Right atrium auricular region (tissue), 2 donors: ENCODE measurements around the gene DENND4C. TPM values are rescaled to one million over a fixed set of nuclear protein-coding genes. Genes with fewer than 3 reads are reported as not detected.

ENCODE experiments used
- DNase-seq: peaks from one replicate; pipeline ENCODE4 v3.0.0-alpha.2; 2019; ENCODE audit warnings: low spot score
- H3K27ac ChIP-seq, 2 donors: fragments of 200-600 bp; sonication (generic); 1 replicate in 1 of 2; 2 replicates in 1 of 2; pipeline ENCODE4 v1.5.1; 2016 to 2019
- H3K27me3 ChIP-seq, 2 donors: fragments of 200-600 bp; sonication (generic); one replicate each; pipeline versions ENCODE4 v1.5.1 to v1.6.0; 2017 to 2019
- H3K36me3 ChIP-seq: fragments of 200-600 bp; sonication (generic); one replicate; pipeline ENCODE4 v1.5.1; 2016
- H3K4me1 ChIP-seq, 2 donors: fragments of 200-600 bp; sonication (generic); one replicate each; pipeline versions ENCODE4 v1.5.1 to v1.6.0; 2017 to 2019
- H3K4me3 ChIP-seq, 2 donors: fragments of 200-600 bp; sonication (generic); 1 replicate in 1 of 2; 2 replicates in 1 of 2; pipeline ENCODE4 v1.5.1; 2017 to 2019; ENCODE audit warnings: mild to moderate bottlenecking in 1 of 2, moderate library complexity in 1 of 2
- H3K9me3 ChIP-seq, 2 donors: fragments of 200-600 bp; sonication (generic); one replicate each; pipeline ENCODE4 v1.5.1; 2019
- CTCF ChIP-seq, 2 donors: fragments of 200-600 bp; sonication (generic); IDR thresholded peaks; one replicate each; pipeline ENCODE4 v1.5.1; 2019; ENCODE audit warnings: antibody characterized with exemption in 2 of 2
- total RNA-seq, 2 donors: library from RNA; depleted of rRNA; stranded (reverse); fragments of >200 nt; gene quantifications; one replicate each; pipeline ENCODE4 v1.1.0, GENCODE V29; 2016

The DENND4C gene
- total RNA-seq, 2 donors from 2014 or later, result 53.7 to 55.4 TPM

GRCh38 chr9:19284729-19285128 lies 54.2 kb downstream of the DENND4C start:
- H3K9me3 ChIP-seq, result no peaks in the 10 kb centered on the region
- no peaks in the 10 kb centered on the region for H3K27me3 ChIP-seq
- DNase-seq, result no peak
- no peak overlapping the region for H3K27ac ChIP-seq
- peaks cover 8% of the 10 kb centered on the region for H3K36me3 ChIP-seq
- TF ChIP-seq CTCF (IDR thresholded peaks at IDR 0.05), result no peak
- no peak overlapping the region for H3K4me3 ChIP-seq
- H3K4me1 ChIP-seq, result peaks cover 0 to 19% of the 10 kb centered on the region in 2 donors

GRCh38 chr9:19286634-19287188 lies 56.2 kb downstream of the DENND4C start:
- Histone ChIP-seq H3K4me3 (no peak overlapping the region), H3K36me3 (peaks cover 23% of the 10 kb centered on the region), H3K4me1 (peaks cover 0 to 19% of the 10 kb centered on the region in 2 donors), H3K9me3 (no peaks in the 10 kb centered on the region), H3K27ac (no peak overlapping the region), H3K27me3 (no peaks in the 10 kb centered on the region)
- DNase-seq, result no peak
- no peak for TF ChIP-seq CTCF (IDR thresholded peaks at IDR 0.05)

GRCh38 chr9:19288081-19288480 lies 57.6 kb downstream of the DENND4C start:
- peaks cover 35% of the 10 kb centered on the region for H3K36me3 ChIP-seq

GRCh38 chr9:19290103-19290502 lies 59.6 kb downstream of the DENND4C start:
- no peak for DNase-seq
- no peak for TF ChIP-seq CTCF (IDR thresholded peaks at IDR 0.05)
- Histone ChIP-seq H3K4me1 (peaks cover 0 to 19% of the 10 kb centered on the region in 2 donors), H3K27me3 (no peaks in the 10 kb centered on the region), H3K9me3 (no peaks in the 10 kb centered on the region), H3K27ac (no peak overlapping the region), H3K4me3 (no peak overlapping the region), H3K36me3 (peaks cover 44% of the 10 kb centered on the region)

More at GRCh38 chr9:19288081-19288480, 57.6 kb downstream of the DENND4C start:
- peaks cover 0 to 19% of the 10 kb centered on the region in 2 donors for H3K4me1 ChIP-seq
- no peaks in the 10 kb centered on the region for H3K9me3 ChIP-seq
- no peak for DNase-seq
- no peak overlapping the region for H3K27ac ChIP-seq
- no peak overlapping the region for H3K4me3 ChIP-seq
- H3K27me3 ChIP-seq, result no peaks in the 10 kb centered on the region
- TF ChIP-seq CTCF (IDR thresholded peaks at IDR 0.05), result no peak

- TF ChIP-seq CTCF (IDR thresholded peaks at IDR 0.05), result no peak
- no peaks in the 10 kb centered on the region for H3K4me1 ChIP-seq
- H3K4me3 ChIP-seq, result no peak overlapping the region
- H3K27ac ChIP-seq, result peak overlapping the region; percentile 49 to 54
- H3K9me3 ChIP-seq, result no peaks in the 10 kb centered on the region
- no peaks in the 10 kb centered on the region for H3K27me3 ChIP-seq
- DNase-seq, result no peak
- peaks cover 57% of the 10 kb centered on the region for H3K36me3 ChIP-seq
Measured at GRCh38 chr9:19294219-19294618, 63.7 kb downstream of the DENND4C start.

- Histone ChIP-seq H3K27me3 (no peaks in the 10 kb centered on the region), H3K36me3 (peaks cover 62% of the 10 kb centered on the region), H3K9me3 (no peaks in the 10 kb centered on the region), H3K27ac (no peak overlapping the region), H3K4me3 (no peak overlapping the region), H3K4me1 (no peaks in the 10 kb centered on the region)
- no peak for DNase-seq
- TF ChIP-seq CTCF (IDR thresholded peaks at IDR 0.05), result no peak
Measured at GRCh38 chr9:19298436-19299000, 68.0 kb downstream of the DENND4C start.
